ENCODE results near the gene COA6. TPM values are rescaled to one million over a fixed set of nuclear protein-coding genes. Genes with fewer than 3 reads are reported as not detected.

The COA6 gene
- polyA plus RNA-seq, 1 experiment = 11.7 TPM

- no peak for TF ChIP-seq CTCF (IDR thresholded peaks at IDR 0.05; ENCODE audit: insufficient read depth, low read depth, low read length)
- POLR2A ChIA-PET = no interaction called here
These were observed 32.4 kb downstream of the COA6 start for GRCh38 chr1:234405676-234406075.

GRCh38 chr1:234406871-234407270 is 33.6 kb downstream of the COA6 start:
- no peak for TF ChIP-seq CTCF (IDR thresholded peaks at IDR 0.05; ENCODE audit: insufficient read depth, low read depth, low read length)
- Histone ChIP-seq H3K36me3 (ENCODE audit: control insufficient read depth, insufficient read depth, low read length) (peaks cover 1% of the 10 kb centered on the region), H3K4me3 (ENCODE audit: low read depth, low read length) (no peak overlapping the region), H3K27me3 (ENCODE audit: control insufficient read depth, insufficient read depth, low read length) (no peaks in the 10 kb centered on the region)
- CTCF ChIA-PET = interaction anchor here (0.5 kb wide), 1 partner anchor 15 kb away, joined by 3 read pairs; no protein-coding TSS in a partner anchor
- POLR2A ChIA-PET = no interaction called here
- no peak for DNase-seq (ENCODE audit: low read depth)

More at GRCh38 chr1:234405676-234406075, 32.4 kb downstream of the COA6 start:
- DNase-seq (ENCODE audit: low read depth) = no peak
- no peaks in the 10 kb centered on the region for H3K27me3 ChIP-seq (ENCODE audit: control insufficient read depth, insufficient read depth, low read length)
- CTCF ChIA-PET = no interaction called here
- no peak overlapping the region for H3K4me3 ChIP-seq (ENCODE audit: low read depth, low read length)
- H3K36me3 ChIP-seq (ENCODE audit: control insufficient read depth, insufficient read depth, low read length) = peaks cover 1% of the 10 kb centered on the region

GRCh38 chr1:234408757-234409156 is 35.5 kb downstream of the COA6 start:
- POLR2A ChIA-PET = no interaction called here

GRCh38 chr1:234409328-234409727 is 36.1 kb downstream of the COA6 start:
- peaks cover 4% of the 10 kb centered on the region for H3K36me3 ChIP-seq (ENCODE audit: control insufficient read depth, insufficient read depth, low read length)
- no peak for TF ChIP-seq CTCF (IDR thresholded peaks at IDR 0.05; ENCODE audit: insufficient read depth, low read depth, low read length)
- POLR2A ChIA-PET = no interaction called here
- no peak overlapping the region for H3K4me3 ChIP-seq (ENCODE audit: low read depth, low read length)
- DNase-seq (ENCODE audit: low read depth) = no peak
- no peaks in the 10 kb centered on the region for H3K27me3 ChIP-seq (ENCODE audit: control insufficient read depth, insufficient read depth, low read length)
- CTCF ChIA-PET = no interaction called here

More at GRCh38 chr1:234408757-234409156, 35.5 kb downstream of the COA6 start:
- H3K4me3 ChIP-seq (ENCODE audit: low read depth, low read length) = no peak overlapping the region
- no peaks in the 10 kb centered on the region for H3K27me3 ChIP-seq (ENCODE audit: control insufficient read depth, insufficient read depth, low read length)
- peaks cover 4% of the 10 kb centered on the region for H3K36me3 ChIP-seq (ENCODE audit: control insufficient read depth, insufficient read depth, low read length)
- CTCF ChIA-PET = no interaction called here
- no peak for DNase-seq (ENCODE audit: low read depth)
- no peak for TF ChIP-seq CTCF (IDR thresholded peaks at IDR 0.05; ENCODE audit: insufficient read depth, low read depth, low read length)

GRCh38 chr1:234412830-234413229 is 39.6 kb downstream of the COA6 start:
- DNase-seq (ENCODE audit: low read depth) = no peak
- CTCF ChIA-PET = interaction anchor here (0.6 to 1.1 kb wide), 2 partner anchors 9 to 27 kb away, joined by 4 to 6 read pairs; no protein-coding TSS in a partner anchor
- no peak for TF ChIP-seq CTCF (IDR thresholded peaks at IDR 0.05; ENCODE audit: insufficient read depth, low read depth, low read length)
- Histone ChIP-seq H3K27me3 (ENCODE audit: control insufficient read depth, insufficient read depth, low read length) (no peaks in the 10 kb centered on the region), H3K4me3 (ENCODE audit: low read depth, low read length) (no peak overlapping the region), H3K36me3 (ENCODE audit: control insufficient read depth, insufficient read depth, low read length) (peaks cover 3% of the 10 kb centered on the region; the same call in 1 of the 2 replicates)
- POLR2A ChIA-PET = no interaction called here

Measured in BJ (cell line).